HG02678 (cell line): ENCODE data around the gene PDZD2.
A peak's percentile ranks its signal among the peaks of the same experiment; 100 is the strongest.

ENCODE experiments used
- ATAC-seq: cut with Tn5 transposase; IDR thresholded peaks from one replicate; pipeline ENCODE4 v1.9.1; 2021; ENCODE audit warnings: mild to moderate bottlenecking, moderate library complexity; ENCODE audit not compliant: unreplicated experiment

The PDZD2 gene

GRCh38 chr5:31637851-31638250 lies 1.1 kb upstream of the PDZD2 start:
- no peak for ATAC-seq

GRCh38 chr5:31638345-31638744 lies 586 bp upstream of the PDZD2 start:
- ATAC-seq, result peak; percentile 24

DNA sequence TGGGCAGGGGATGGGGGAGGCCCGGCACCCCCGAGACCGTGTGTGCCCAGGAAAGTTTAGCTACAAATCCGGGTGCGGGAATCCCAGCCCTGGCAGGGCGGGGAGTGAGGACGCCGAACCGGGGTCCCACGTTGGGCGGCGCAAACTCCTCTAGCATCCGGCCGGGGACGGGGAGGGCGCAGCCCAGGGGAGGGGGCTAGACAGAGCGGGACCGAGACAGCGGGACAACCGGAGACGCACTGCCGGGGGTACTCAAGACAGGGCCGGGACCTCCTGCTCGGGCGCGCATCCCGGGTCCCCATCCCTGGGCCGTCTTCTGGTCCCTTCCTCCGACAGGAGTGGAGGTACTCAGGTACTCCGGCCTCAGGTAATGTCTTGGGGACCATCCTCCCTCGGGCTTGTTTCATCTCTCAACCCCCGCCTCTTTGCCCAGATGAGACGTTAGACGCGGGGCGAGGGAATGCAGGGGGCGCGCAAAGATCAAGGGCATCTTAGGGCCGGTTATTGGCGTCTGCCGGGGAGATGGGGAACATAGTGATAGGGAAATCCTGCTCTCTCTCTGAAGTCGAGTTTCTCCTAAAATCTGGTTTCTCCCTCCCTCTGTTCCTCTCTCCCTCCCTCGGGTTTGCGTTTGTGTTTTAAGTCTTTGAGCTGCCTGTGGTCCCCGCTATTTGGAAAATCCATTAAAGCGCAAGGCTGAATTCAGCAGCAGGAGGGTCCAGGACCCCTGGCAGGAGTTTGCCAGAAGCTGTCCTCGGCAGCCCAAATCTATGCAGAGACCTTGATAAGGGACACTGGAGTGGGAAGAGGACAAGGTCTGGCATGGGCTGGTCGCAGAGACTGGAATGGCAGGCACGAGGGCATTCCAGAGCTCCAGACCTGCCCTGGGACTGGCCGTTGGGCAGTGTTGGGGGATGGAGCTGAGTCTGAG lies 815 bp downstream of the PDZD2 start:
- no peak for ATAC-seq

GRCh38 chr5:31640573-31640972 lies 1.6 kb downstream of the PDZD2 start:
- no peak for ATAC-seq

DNA sequence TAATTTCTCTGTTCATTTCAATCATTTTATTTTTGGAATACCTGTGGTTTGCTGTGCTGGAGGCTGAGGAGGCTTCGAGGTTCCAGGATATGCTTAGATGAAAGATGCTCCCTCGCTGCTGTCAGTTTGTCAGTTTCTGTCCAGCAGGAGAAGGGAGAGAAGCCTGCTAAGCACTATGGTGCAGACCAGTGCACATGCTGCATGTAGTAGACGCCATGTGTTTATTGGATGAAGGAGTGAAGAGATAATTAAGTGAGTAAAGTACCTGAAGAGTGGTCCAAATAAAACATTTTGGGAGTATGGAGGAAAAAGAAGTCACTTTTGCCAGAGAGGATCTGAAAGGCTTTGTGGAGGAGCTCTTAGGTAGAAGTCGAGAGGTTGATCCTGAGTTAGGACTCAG lies 2.1 kb downstream of the PDZD2 start:
- no peak for ATAC-seq

- ATAC-seq, result no peak
Observed at GRCh38 chr5:31641575-31641974, 2.6 kb downstream of the PDZD2 start.

- no peak for ATAC-seq
Observed at GRCh38 chr5:31645420-31646081, 6.6 kb downstream of the PDZD2 start.

DNA sequence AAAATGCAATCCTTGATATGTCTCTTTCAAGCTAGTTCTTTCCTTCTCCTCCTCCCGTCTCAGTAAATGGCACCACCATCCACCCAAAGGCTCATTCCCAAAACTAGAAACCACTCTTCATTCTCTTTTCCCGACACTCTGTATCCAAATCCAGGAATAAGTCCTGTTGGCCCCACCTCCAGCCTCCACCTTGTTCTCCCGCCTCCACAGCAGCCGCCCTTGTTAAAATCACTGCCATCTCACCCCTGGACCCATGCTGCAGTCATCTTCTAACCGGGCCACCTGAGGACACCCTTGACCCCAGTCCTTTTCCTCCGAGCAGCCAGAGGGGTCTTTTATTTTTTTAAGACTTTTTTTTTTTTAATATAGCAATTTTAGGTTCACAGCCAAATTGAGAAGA lies 9.4 kb downstream of the PDZD2 start:
- no peak for ATAC-seq

- no peak for ATAC-seq
Observed at GRCh38 chr5:31651241-31651640, 12.3 kb downstream of the PDZD2 start.

GRCh38 chr5:31655491-31655890 lies 16.6 kb downstream of the PDZD2 start:
- no peak for ATAC-seq

DNA sequence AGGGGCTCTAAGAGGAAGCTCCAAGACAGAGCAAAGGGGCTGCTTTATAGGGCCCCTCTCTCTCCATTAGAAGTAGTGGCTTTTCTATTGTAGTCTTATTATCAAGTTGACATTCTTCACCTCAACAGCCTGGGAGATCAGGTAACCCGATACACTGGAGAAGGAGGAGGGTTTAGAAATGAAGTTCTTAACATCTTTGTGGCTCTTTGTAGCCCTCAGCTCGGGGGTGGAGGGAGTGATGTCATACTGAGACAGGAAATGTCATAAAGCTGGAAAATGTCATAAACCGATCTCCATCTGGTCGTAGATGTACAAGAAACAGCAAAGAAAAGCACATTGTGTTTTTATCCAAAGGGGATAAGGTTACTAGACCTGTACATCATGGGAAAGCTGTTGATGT lies 17.9 kb downstream of the PDZD2 start:
- ATAC-seq, result no peak

GRCh38 chr5:31657315-31657979 lies 18.5 kb downstream of the PDZD2 start:
- ATAC-seq, result no peak

DNA sequence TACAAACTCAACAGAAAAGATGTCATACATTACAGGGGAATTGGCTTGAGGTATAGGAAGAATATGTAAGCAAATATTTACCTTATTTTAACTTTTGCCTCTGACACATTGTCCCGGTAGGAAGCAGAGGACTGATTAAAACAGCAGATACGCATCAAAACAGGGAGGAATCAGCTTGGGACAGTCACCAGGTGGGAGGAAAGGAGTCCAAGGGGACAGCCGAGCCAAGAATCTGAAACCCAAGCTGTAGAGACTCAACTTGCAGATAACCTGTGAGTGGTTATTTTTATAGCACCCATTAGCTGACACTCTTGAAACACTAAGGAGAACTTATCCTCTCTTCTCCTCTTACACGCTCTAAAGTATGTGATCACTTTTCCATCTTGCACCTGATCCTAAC lies 22.3 kb downstream of the PDZD2 start:
- ATAC-seq, result no peak

GRCh38 chr5:31663519-31663918 lies 24.6 kb downstream of the PDZD2 start:
- ATAC-seq, result no peak

GRCh38 chr5:31664566-31664965 lies 25.6 kb downstream of the PDZD2 start:
- no peak for ATAC-seq

DNA sequence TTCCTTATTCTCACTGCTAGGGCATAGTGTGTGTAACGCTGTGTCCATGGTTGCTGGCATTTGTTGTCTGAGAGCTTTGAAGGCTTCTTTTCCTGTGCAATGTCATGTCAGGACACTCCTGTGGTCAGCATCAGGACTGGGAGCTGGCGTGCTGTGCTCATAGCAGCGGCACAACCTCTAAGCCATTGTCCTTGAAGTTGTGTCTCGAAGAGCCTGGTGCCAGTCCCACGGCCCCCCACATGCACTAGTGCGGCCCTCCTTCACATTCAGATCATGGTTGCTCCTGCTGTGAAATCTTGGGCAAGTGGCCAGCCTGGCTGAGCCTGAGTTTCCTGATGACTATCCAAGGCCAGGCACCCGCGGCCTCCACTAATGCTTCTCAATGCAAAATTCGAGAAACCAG lies 32.4 kb downstream of the PDZD2 start:
- no peak for ATAC-seq

GRCh38 chr5:31674371-31674951 lies 35.5 kb downstream of the PDZD2 start:
- no peak for ATAC-seq

DNA sequence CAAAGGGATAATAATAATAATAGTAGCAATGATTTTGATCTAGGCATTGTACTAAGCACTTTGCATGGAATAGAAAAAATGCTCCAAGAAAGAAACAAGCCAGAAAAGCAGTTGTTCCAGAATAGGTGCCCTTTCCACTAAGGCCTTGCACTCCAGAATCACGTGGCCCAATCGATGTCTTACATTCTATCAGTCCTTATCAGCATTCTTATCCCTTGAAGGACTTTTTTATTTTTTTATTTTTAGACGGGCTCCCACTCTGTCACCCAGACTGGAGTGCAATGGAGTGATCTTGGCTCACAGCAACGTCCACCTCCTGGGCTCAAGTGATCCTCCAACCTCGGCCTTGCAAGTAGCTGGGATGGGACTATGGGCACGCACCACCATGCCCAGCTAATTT lies 36.5 kb downstream of the PDZD2 start:
- no peak for ATAC-seq

- no peak for ATAC-seq
Observed at GRCh38 chr5:31678180-31678579, 39.2 kb downstream of the PDZD2 start.

GRCh38 chr5:31680528-31680927 lies 41.6 kb downstream of the PDZD2 start:
- no peak for ATAC-seq

DNA sequence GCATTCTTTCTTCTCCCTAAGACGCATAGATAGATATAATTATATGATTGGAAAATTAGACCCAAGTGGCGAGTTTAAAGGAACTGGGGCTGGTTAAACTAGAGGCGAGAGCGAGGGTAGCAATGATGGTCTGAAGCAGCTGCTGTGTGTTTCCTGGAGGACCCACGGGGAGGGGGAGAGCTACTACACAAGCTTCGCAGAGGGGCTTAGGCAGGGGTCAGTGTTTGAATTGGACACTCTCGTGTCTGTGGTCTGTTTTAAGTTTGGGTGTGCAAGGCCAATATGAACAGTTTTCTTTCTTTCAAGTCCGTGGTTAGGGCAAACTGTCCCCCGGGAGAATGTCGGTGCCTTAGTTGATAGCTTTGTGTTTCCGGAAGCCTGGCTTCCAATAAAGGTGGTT lies 43.1 kb downstream of the PDZD2 start:
- ATAC-seq, result no peak
